Thymus (tissue), 11 donors: ENCODE data around the gene CSMD2. TPM values are rescaled to one million over a fixed set of nuclear protein-coding genes. Genes with fewer than 3 reads are reported as not detected.

Experiments used
- DNase-seq, 9 donors: peaks; one replicate each; pipeline ENCODE4 v3.0.0-alpha.2; 2013; ENCODE audit warnings: low spot score in 9 of 9, low read depth in 6 of 9, missing footprints in 1 of 9
- H3K27ac ChIP-seq, 2 donors: one replicate each; pipeline ENCODE4 v1.5.1; 2013; ENCODE audit warnings: control low read depth in 1 of 2, low read depth in 1 of 2, low read length in 1 of 2, mild to moderate bottlenecking in 1 of 2, moderate library complexity in 1 of 2
- H3K27me3 ChIP-seq, 2 donors: one replicate each; pipeline ENCODE4 v1.5.1; 2013; ENCODE audit warnings: low read length in 1 of 2; ENCODE audit not compliant: control insufficient read depth in 2 of 2, insufficient read depth in 1 of 2
- H3K36me3 ChIP-seq, 2 donors: one replicate each; pipeline ENCODE4 v1.5.1; 2013; ENCODE audit warnings: low read length in 1 of 2, mild to moderate bottlenecking in 1 of 2, moderate library complexity in 1 of 2; ENCODE audit not compliant: control insufficient read depth in 2 of 2, insufficient read depth in 2 of 2
- H3K4me1 ChIP-seq, 2 donors: one replicate each; pipeline ENCODE4 v1.5.1; 2013; ENCODE audit warnings: low read length in 2 of 2; ENCODE audit not compliant: control insufficient read depth in 2 of 2, insufficient read depth in 2 of 2
- H3K4me3 ChIP-seq, 2 donors: one replicate each; pipeline ENCODE4 v1.5.1; 2013; ENCODE audit warnings: low read length in 2 of 2, control low read depth in 1 of 2, mild to moderate bottlenecking in 1 of 2
- H3K9me3 ChIP-seq, 2 donors: one replicate each; pipeline ENCODE4 v1.5.1; 2013; ENCODE audit warnings: low read length in 1 of 2, mild to moderate bottlenecking in 1 of 2; ENCODE audit not compliant: control insufficient read depth in 2 of 2, insufficient read depth in 1 of 2
- WGBS: extraction: QIAGEN DNeasy Blood & Tissue Kit; methylation state at CpG from one replicate; pipeline ENCODE4 v1.1.7; 2013; 5-methylcytosine and 5-hydroxymethylcytosine counted together
- polyA plus RNA-seq: library from polyadenylated mRNA; stranded (reverse); fragments of 200-250 nt; gene quantifications from one replicate; pipeline ENCODE4 v1.2.3, GENCODE V29; 2013
- total RNA-seq: library from RNA; stranded (reverse); fragments of 120-200 nt; gene quantifications from one replicate; pipeline ENCODE4 v1.2.4, GENCODE V29; 2013
- donor health status: healthy.

The CSMD2 gene
- total and polyA plus RNA-seq, 2 donors, result 0.14 TPM

GRCh38 chr1:34055818-34056217, 109.2 kb downstream of the CSMD2 start:
- H3K27ac ChIP-seq, result no peak overlapping the region
- DNase-seq, result no peak
- no peaks in the 10 kb centered on the region for H3K4me1 ChIP-seq
- H3K9me3 ChIP-seq, result no peaks in the 10 kb centered on the region
- 95% methylated on average over 5 of the region's 5 CpGs for WGBS
- no peaks in the 10 kb centered on the region for H3K36me3 ChIP-seq
- no peak overlapping the region for H3K4me3 ChIP-seq
- H3K27me3 ChIP-seq, result peaks cover 0 to 3% of the 10 kb centered on the region in 2 donors

- H3K9me3 ChIP-seq, result no peaks in the 10 kb centered on the region
- H3K4me1 ChIP-seq, result no peaks in the 10 kb centered on the region
- H3K27me3 ChIP-seq, result peaks cover 0 to 3% of the 10 kb centered on the region in 2 donors
- no peak overlapping the region for H3K27ac ChIP-seq
- no peaks in the 10 kb centered on the region for H3K36me3 ChIP-seq
- WGBS, result 43% methylated on average over 1 of the region's 1 CpG
- no peak for DNase-seq
- H3K4me3 ChIP-seq, result no peak overlapping the region
Observed at GRCh38 chr1:34054920-34055319, 110.1 kb downstream of the CSMD2 start.

- 97% methylated on average over 2 of the region's 2 CpGs for WGBS
- H3K4me3 ChIP-seq, result no peak overlapping the region
- no peaks in the 10 kb centered on the region for H3K36me3 ChIP-seq
- H3K27me3 ChIP-seq, result peaks cover 0 to 3% of the 10 kb centered on the region in 2 donors
- no peaks in the 10 kb centered on the region for H3K9me3 ChIP-seq
- H3K4me1 ChIP-seq, result no peaks in the 10 kb centered on the region
- DNase-seq, result no peak
- no peak overlapping the region for H3K27ac ChIP-seq
Observed at GRCh38 chr1:34053660-34054059, 111.4 kb downstream of the CSMD2 start.

GRCh38 chr1:34052565-34052964, 112.5 kb downstream of the CSMD2 start:
- DNase-seq, result no peak
- Histone ChIP-seq H3K27me3 (no peaks in the 10 kb centered on the region), H3K27ac (no peak overlapping the region), H3K9me3 (no peaks in the 10 kb centered on the region), H3K36me3 (no peaks in the 10 kb centered on the region), H3K4me1 (no peaks in the 10 kb centered on the region), H3K4me3 (no peak overlapping the region)
- WGBS, result 96% methylated on average over 6 of the region's 6 CpGs

GRCh38 chr1:34050709-34051485, 114.1 kb downstream of the CSMD2 start:
- WGBS, result 83% methylated on average over 3 of the region's 3 CpGs
- Histone ChIP-seq H3K9me3 (no peaks in the 10 kb centered on the region), H3K27ac (no peak overlapping the region), H3K36me3 (no peaks in the 10 kb centered on the region), H3K4me3 (no peak overlapping the region), H3K27me3 (no peaks in the 10 kb centered on the region), H3K4me1 (no peaks in the 10 kb centered on the region)
- DNase-seq, result no peak

GRCh38 chr1:34049994-34050393, 115.0 kb downstream of the CSMD2 start:
- no peaks in the 10 kb centered on the region for H3K27me3 ChIP-seq
- H3K9me3 ChIP-seq, result no peaks in the 10 kb centered on the region
- DNase-seq, result no peak
- WGBS, result 62% methylated on average over 1 of the region's 1 CpG
- no peak overlapping the region for H3K27ac ChIP-seq
- no peaks in the 10 kb centered on the region for H3K36me3 ChIP-seq
- H3K4me3 ChIP-seq, result no peak overlapping the region
- no peaks in the 10 kb centered on the region for H3K4me1 ChIP-seq

GRCh38 chr1:34049477-34049876, 115.6 kb downstream of the CSMD2 start:
- Histone ChIP-seq H3K27me3 (no peaks in the 10 kb centered on the region), H3K9me3 (no peaks in the 10 kb centered on the region), H3K4me3 (no peak overlapping the region), H3K4me1 (no peaks in the 10 kb centered on the region), H3K27ac (no peak overlapping the region), H3K36me3 (no peaks in the 10 kb centered on the region)
- no peak for DNase-seq
- WGBS, result over 99% methylated on average over 2 of the region's 2 CpGs

GRCh38 chr1:34037856-34038255, 127.2 kb downstream of the CSMD2 start:
- no peak for DNase-seq
- 64% methylated on average over 7 of the region's 7 CpGs for WGBS
- Histone ChIP-seq H3K27me3 (no peaks in the 10 kb centered on the region), H3K9me3 (no peaks in the 10 kb centered on the region), H3K36me3 (no peaks in the 10 kb centered on the region), H3K27ac (no peak overlapping the region), H3K4me1 (no peaks in the 10 kb centered on the region), H3K4me3 (no peak overlapping the region)

- no peak overlapping the region for H3K4me3 ChIP-seq
- H3K4me1 ChIP-seq, result no peaks in the 10 kb centered on the region
- no peaks in the 10 kb centered on the region for H3K36me3 ChIP-seq
- H3K9me3 ChIP-seq, result no peaks in the 10 kb centered on the region
- 72% methylated on average over 8 of the region's 8 CpGs for WGBS
- DNase-seq, result no peak
- no peaks in the 10 kb centered on the region for H3K27me3 ChIP-seq
- H3K27ac ChIP-seq, result no peak overlapping the region
Observed at GRCh38 chr1:34037109-34037508, 127.9 kb downstream of the CSMD2 start.
